HEK293T (cell line): ENCODE measurements around the gene GPR150.

Source experiments
- ARNT ChIP-seq: fragments of 450-650 bp; IDR thresholded peaks from 2 replicates; pipeline ENCODE4 v1.6.1; 2017; ENCODE audit warnings: mild to moderate bottlenecking
- BHLHE40 ChIP-seq: fragments of 450-650 bp; IDR thresholded peaks from 2 replicates; pipeline ENCODE4 v1.6.1; 2016; ENCODE audit warnings: mild to moderate bottlenecking, moderate library complexity, borderline replicate concordance
- CTBP1 ChIP-seq: fragments of 450-650 bp; IDR thresholded peaks from 2 replicates; pipeline ENCODE4 v1.6.1; 2016; ENCODE audit warnings: borderline replicate concordance
- ELF4 ChIP-seq: fragments of 450-650 bp; IDR thresholded peaks from 2 replicates; pipeline ENCODE4 v1.6.1; 2017; ENCODE audit warnings: antibody characterized with exemption
- FOXA1 ChIP-seq: fragments of 450-650 bp; IDR thresholded peaks from 2 replicates; pipeline ENCODE4 v1.6.1; 2016; ENCODE audit warnings: mild to moderate bottlenecking
- FOXM1 ChIP-seq: fragments of 450-650 bp; IDR thresholded peaks from 2 replicates; pipeline ENCODE4 v1.6.1; 2017; ENCODE audit warnings: mild to moderate bottlenecking, borderline replicate concordance
- HDGF ChIP-seq: fragments of 450-650 bp; IDR thresholded peaks from 2 replicates; pipeline ENCODE4 v1.6.1; 2017; ENCODE audit warnings: antibody characterized with exemption, borderline replicate concordance
- LEF1 ChIP-seq: fragments of 450-650 bp; IDR thresholded peaks from 2 replicates; pipeline ENCODE4 v1.6.1; 2017; ENCODE audit warnings: mild to moderate bottlenecking, borderline replicate concordance
- SP1 ChIP-seq: fragments of 450-650 bp; IDR thresholded peaks from 2 replicates; pipeline ENCODE4 v1.6.1; 2017
- TARDBP ChIP-seq: fragments of 450-650 bp; IDR thresholded peaks from 2 replicates; pipeline ENCODE4 v1.6.1; 2016

GRCh38 chr5:95624368-95624767 is 4.5 kb downstream of the GPR150 start:
- TF ChIP-seq BHLHE40 (no peak), LEF1 (no peak), HDGF (no peak), CTBP1 (no peak), SP1 (no peak), FOXA1 (no peak), FOXM1 (no peak), ELF4 (no peak), ARNT (no peak), TARDBP (no peak)
